ENCODE measurements around the gene KRT78.
"Not testable (repeated sequence)": the region's sequence is repeated elsewhere in the genome, so short reads cannot be mapped to it uniquely, and the experiment has no call there.

KRT78 gene

DNA sequence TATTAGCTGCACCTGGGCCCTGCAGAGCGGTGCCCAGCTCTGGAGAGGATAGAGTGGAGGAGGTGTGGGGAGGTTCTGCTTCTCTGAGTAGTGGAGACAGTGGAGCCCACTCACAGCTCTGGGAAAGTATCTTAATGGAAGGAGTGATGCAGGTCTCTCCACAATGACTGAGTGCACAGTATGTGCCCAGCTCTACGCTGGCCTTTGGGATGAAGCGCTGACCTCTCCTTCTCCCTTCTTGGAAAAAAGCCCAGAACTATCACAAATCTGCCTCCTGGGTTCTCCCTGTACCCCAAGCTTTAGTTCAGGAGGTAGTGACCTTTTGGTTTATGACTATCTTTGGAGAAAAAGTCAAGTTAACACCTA, 52.4 kb downstream of the KRT78 start:
- no peak for DNase-seq (ENCODE audit: low read depth in 3 of 3)

DNA sequence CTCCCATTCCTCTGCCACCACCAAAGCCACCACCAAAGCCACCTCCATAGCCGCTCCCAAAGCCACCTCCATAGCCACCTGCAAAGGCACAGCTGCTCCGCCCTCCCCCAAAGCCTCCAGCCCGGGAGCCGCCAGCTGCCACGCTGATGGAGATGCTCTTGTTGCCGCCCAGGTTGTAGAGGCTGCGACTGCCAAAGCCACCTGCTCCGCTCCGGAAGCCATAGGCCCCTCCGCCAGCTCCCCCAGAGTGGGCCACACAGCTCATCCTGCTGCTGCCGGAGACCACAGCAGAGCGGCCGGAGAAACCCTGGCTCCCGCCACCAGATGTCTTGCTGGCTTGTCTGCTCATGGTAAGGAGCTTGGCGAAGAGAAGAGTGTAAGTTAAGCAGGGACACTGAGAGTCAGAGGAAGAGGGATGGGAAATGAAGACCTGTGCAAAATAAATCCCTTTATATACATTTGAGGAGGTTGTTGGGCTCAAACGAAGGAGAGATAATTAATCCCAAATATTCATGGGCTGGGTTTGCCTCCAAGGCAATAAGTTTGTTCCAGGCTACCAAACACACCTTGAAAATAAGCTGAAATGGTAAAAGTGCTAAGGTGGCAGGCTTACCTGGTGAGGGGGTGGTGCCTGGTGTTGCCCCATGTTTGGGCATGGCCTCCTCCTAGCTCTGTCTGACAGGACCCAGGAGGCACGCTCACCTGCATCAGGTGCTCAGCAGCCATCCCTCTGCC, 52.9 kb downstream of the KRT78 start, which contains the start of gene KRT3:
TSS of gene KRT3 (minus strand) at position 424 of the 735 bp plus-strand sequence. CDS start at position 349, 75 bp downstream.
- DNase-seq (ENCODE audit: low read depth in 3 of 3): no peak

GRCh38 chr12:52795332-52795674, 53.5 kb downstream of the KRT78 start:
- DNase-seq (ENCODE audit: low read depth in 3 of 3): not testable (repeated sequence)

- DNase-seq (ENCODE audit: low read depth in 3 of 3): no peak
Measured at GRCh38 chr12:52794479-52795331, 54.1 kb downstream of the KRT78 start.

DNA sequence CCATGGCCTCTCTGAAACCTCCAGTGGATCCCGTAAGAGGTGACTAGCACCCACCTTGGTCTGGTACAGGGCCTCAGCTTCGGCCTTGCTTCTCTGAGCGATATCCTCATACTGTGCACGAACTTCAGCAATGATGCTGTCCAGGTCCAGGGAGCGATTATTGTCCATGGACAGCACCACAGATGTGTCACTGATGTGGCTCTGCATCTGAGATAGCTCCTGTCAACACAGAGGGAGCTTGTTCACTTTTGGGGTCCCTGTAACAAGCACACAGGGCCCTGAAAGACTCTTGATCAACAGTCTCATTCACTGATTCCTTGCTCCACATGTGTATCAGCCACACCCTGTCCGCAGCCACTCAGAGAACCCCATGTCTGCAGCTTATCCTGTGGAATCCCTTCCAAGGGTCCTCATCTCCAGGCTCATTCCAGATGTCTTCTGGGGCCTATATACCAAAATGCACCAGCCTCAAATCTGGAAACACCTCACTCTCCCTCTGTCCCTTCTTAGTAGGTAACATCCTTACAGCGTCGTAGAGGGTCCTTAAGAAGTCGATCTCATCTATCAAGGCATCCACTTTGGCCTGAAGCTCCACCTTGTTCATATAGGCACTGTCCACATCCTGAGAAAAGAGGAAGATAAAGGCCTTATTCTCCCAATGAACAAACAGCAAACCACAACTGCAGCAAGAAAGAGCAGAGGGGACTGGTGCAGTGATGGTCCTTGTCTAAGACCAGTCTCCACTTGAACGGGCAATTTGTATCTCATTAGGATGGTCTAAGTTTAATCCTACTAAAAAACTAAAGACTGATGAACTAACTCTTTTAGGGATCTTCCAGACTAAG, 56.4 kb downstream of the KRT78 start:
- no peak for DNase-seq (ENCODE audit: low read depth in 3 of 3)

DNA sequence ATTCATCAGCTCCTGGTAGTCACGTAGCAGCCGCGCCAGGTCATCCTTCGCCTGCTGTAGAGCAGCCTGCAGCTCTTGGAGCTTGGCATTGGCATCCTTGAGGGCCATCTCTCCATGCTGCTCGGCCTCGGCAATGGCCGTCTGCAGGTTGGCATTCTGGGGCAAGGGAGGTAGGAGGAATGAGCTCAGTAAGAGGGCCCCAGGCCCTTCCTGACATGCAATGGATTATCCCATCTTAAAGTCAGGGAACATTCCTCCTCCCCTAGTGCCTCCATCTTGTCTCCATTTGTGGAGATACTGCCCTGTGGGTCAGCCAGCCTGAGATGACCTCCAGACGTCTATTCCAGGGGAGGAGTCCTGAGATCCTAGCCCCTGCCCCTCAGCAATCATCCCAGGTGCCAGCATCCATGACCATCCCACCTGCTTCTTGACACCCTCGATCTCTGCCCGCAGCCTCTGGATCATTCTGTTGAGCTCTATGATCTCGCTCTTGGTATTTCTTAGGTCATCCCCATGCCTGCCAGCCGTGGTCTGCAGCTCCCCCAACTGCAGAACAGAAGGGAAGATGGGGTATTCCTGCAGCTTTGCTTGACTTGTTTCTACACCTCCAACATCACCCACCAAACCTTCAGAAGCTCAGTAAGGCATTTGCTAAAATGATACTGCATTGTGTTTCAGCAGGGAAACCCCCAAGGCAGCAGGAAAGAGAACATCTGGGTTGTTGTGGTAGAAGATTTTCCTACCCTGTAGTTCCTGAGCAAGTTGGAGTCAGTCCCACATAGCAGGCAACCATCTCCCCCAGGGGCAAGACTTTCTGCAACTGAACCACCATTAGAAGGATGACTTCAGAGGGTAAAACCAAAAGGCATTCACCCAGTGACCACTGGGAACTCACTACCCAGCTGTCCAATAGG, 57.3 kb downstream of the KRT78 start:
- DNase-seq (ENCODE audit: low read depth in 3 of 3): no peak

DNA sequence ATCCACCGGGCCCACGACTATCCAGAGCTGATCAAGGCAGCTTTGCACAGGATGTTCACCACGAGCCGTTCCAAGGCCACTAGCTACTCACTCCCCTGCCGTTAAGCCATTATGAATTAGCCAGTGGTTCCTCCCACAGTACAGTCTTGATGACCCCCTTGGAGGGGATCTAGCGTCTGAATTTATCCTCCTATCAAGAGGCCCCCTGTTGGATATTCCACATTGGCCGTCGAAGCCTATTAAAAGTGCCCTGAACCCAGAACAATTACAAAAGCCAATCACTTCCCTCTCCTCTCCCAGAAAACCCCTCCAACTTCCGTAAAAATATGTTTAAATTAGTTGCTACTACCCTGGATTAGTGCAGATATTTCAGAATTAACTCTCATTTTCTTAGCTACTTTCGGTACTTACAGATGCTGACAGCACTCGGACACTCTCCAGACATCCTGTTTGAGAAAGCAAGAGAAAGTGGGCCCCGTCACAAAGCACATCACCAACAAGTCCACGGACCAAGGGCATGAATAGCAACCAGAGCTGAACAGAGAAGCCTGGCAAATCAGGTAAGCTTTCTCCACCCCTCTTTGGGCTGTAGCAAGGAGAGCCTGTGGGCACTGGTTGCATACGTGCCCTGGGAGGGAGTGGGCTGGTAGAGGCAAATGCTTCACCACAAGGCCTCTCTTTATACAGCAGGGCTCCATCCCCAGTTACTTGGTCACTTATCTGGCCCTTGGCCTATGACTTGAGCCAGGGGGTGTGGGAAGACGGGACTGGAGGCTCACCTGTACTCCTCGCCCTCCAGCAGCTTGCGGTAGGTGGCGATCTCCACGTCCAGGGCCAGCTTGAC, 58.1 kb downstream of the KRT78 start:
- no peak for DNase-seq (ENCODE audit: low read depth in 3 of 3)

- no peak for DNase-seq (ENCODE audit: low read depth in 3 of 3)
Measured at GRCh38 chr12:52789637-52790426, 59.0 kb downstream of the KRT78 start.

DNA sequence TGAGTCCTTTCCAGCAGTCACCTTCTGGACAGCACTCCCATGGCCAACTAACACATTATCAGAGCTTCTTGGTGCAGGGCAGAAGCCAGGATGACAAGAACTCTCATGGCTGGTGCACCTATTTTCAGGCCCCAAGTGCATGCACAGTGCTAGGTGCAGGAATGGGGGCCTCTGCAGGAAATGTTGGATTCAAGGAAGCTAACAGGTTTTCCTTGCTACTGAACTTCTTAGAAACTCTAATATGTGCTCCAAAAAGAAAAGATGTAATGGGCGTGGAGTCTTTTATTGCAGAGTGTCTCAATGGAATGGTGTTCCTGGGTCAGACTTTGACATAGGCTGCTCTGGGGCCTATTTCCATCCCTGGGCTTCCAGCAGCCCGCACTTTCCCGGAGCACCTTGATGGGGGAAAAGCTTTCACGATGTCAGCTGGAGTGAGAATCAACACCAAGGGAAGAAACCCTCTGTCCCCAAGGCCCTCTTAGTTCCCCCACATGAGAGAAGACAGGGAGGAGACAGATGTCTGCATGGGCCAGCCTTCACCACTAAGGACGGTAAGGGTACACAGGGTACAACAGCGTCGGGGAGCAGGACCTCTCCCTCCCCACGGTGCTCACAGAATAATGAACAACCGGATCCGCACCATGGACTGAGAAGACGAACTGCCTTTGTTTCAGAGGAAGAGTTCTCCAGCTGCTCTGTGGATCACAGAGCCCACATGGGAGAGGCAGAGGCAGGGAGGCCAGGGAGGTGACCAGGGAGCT, 59.7 kb downstream of the KRT78 start:
- DNase-seq (ENCODE audit: low read depth in 3 of 3): no peak

GRCh38 chr12:52788192-52788875, 60.5 kb downstream of the KRT78 start:
- no peak for DNase-seq (ENCODE audit: low read depth in 3 of 3)
